Testis (tissue), 2 donors: ENCODE measurements around the gene DCTN5.

ENCODE experiments used
- POLR2A ChIP-seq: fragments of 450-650 bp; IDR thresholded peaks from one replicate; pipeline ENCODE4 v1.6.1; 2017; ENCODE audit warnings: antibody characterized with exemption, mild to moderate bottlenecking, moderate library complexity
- TF ChIP-seq, protein P1 (sequence below), 3 experiments: fragments of 450-650 bp in 2 of 3; fragments of 200-600 bp in 1 of 3; sonication (generic) in 1 of 3; IDR thresholded peaks; one replicate each; pipeline ENCODE4 v1.5.1; 2016 to 2019; ENCODE audit warnings: antibody characterized with exemption in 3 of 3, mild to moderate bottlenecking in 2 of 3, moderate library complexity in 1 of 3

DNA sequence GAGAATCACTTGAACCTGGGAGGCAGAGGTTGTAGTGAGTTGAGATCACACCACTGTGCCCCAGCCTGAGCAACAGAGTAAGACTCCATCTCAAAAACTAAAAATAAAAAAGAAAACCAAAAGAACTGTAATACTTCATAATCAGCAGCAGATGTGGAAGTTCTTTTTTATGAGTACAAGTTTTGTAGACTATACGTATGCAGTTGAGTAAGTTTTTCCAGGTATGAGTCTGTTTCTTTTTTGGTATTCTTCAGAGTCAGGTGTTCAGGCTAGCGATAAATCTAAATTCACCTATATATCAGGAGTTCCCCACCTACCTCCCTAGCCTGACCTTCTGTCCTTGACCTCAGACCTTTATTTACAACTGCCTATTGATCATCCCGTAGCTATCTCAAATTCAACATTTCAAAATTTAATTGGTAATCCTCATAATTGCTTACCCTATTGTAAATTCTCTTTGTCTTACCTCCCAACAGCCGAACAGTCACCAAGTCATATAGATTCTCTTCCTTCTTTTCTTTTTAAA is 10.7 kb downstream of the DCTN5 start:
- TF ChIP-seq, protein P1, sequence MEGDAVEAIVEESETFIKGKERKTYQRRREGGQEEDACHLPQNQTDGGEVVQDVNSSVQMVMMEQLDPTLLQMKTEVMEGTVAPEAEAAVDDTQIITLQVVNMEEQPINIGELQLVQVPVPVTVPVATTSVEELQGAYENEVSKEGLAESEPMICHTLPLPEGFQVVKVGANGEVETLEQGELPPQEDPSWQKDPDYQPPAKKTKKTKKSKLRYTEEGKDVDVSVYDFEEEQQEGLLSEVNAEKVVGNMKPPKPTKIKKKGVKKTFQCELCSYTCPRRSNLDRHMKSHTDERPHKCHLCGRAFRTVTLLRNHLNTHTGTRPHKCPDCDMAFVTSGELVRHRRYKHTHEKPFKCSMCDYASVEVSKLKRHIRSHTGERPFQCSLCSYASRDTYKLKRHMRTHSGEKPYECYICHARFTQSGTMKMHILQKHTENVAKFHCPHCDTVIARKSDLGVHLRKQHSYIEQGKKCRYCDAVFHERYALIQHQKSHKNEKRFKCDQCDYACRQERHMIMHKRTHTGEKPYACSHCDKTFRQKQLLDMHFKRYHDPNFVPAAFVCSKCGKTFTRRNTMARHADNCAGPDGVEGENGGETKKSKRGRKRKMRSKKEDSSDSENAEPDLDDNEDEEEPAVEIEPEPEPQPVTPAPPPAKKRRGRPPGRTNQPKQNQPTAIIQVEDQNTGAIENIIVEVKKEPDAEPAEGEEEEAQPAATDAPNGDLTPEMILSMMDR (IDR thresholded peaks at IDR 0.05) = no peak
- no peak for TF ChIP-seq POLR2A
